CD4-positive, alpha-beta memory T cell (primary cell): ENCODE data around the gene RAD9A. TPM values are rescaled to one million over a fixed set of nuclear protein-coding genes. Genes with fewer than 3 reads are reported as not detected.
A peak's percentile ranks its signal among the peaks of the same experiment; 100 is the strongest.

Experiments used
- CTCF ChIA-PET: fragments of 350-600 bp; sonication (Branson Sonifier 250); formaldehyde crosslinking; loops from one replicate; lab custom pipeline; 2021; ENCODE audit warnings: inconsistent platforms; ENCODE audit not compliant: partially characterized antibody; lab: Charles Lee
- POLR2A ChIA-PET: fragments of 350-600 bp; sonication (Branson Sonifier 250); formaldehyde crosslinking; loops from one replicate; lab custom pipeline; 2021; ENCODE audit not compliant: partially characterized antibody; lab: Charles Lee
- DNase-seq, 5 donors: peaks; one replicate each; pipeline versions ENCODE4 v3.0.0 to v3.0.0-alpha.2; 2020 to 2022; ENCODE audit warnings: mixed read lengths in 1 of 5
- H3K27ac ChIP-seq: one replicate; pipeline ENCODE4 v1.7.0; 2013; ENCODE audit warnings: low read depth, low read length
- H3K27me3 ChIP-seq: 2 replicates; pipeline ENCODE4 v1.7.0; 2013; ENCODE audit warnings: mild to moderate bottlenecking, low read length, moderate library complexity; ENCODE audit not compliant: insufficient read depth
- H3K36me3 ChIP-seq: 2 replicates; pipeline ENCODE4 v1.7.0; 2013; ENCODE audit warnings: mild to moderate bottlenecking, low read length, moderate library complexity; ENCODE audit not compliant: insufficient read depth
- H3K4me1 ChIP-seq: 2 replicates; pipeline ENCODE4 v1.7.0; 2013; ENCODE audit warnings: mild to moderate bottlenecking, low read length, moderate library complexity; ENCODE audit not compliant: insufficient read depth
- H3K4me3 ChIP-seq, 2 donors: one replicate each; pipeline ENCODE4 v1.7.0; 2013; ENCODE audit warnings: low read length in 2 of 2, mild to moderate bottlenecking in 1 of 2
- H3K9me3 ChIP-seq, 2 donors: one replicate each; pipeline ENCODE4 v1.7.0; 2013; ENCODE audit warnings: low read length in 2 of 2, control low read depth in 1 of 2; ENCODE audit not compliant: control insufficient read depth in 1 of 2
- H3K27ac Mint-ChIP-seq, 7 donors: one replicate each; pipeline ENCODE4 v1.8.0; 2020 to 2021; ENCODE audit warnings: mixed read lengths in 7 of 7, mild to moderate bottlenecking in 6 of 7, inconsistent platforms in 3 of 7, moderate library complexity in 3 of 7
- H3K27me3 Mint-ChIP-seq, 2 donors: one replicate each; pipeline ENCODE4 v1.8.0; 2020 to 2021; ENCODE audit warnings: mixed read lengths in 2 of 2
- H3K36me3 Mint-ChIP-seq, 2 donors: one replicate each; pipeline ENCODE4 v1.8.0; 2020 to 2021; ENCODE audit warnings: mixed read lengths in 2 of 2, inconsistent platforms in 1 of 2, mild to moderate bottlenecking in 1 of 2
- H3K4me1 Mint-ChIP-seq, 4 donors: one replicate each; pipeline ENCODE4 v1.8.0; 2020 to 2021; ENCODE audit warnings: mixed read lengths in 4 of 4, mild to moderate bottlenecking in 1 of 4
- H3K4me3 Mint-ChIP-seq, 8 donors: one replicate each; pipeline ENCODE4 v1.8.0; 2020 to 2021; ENCODE audit warnings: mixed read lengths in 8 of 8, mild to moderate bottlenecking in 7 of 8, moderate library complexity in 6 of 8, inconsistent platforms in 3 of 8
- H3K9me3 Mint-ChIP-seq, 8 donors: one replicate each; pipeline ENCODE4 v1.8.0; 2020 to 2021; ENCODE audit warnings: mixed read lengths in 8 of 8, mild to moderate bottlenecking in 5 of 8, inconsistent platforms in 3 of 8, moderate library complexity in 1 of 8
- intact Hi-C: fragments of 100-400 bp; cut with micrococcal nuclease; formaldehyde crosslinking; loops from one replicate; pipeline ENCODE4 v1.15.1; 2023
- polyA plus RNA-seq, 2 donors: library from polyadenylated mRNA; unstranded; fragments of 300-500 nt; fragmentation: Illumina TruSeq; gene quantifications; one replicate each; pipeline ENCODE4 v1.2.3, GENCODE V29; 2021
- total RNA-seq, 2 experiments: library from RNA; stranded (reverse); gene quantifications; one replicate each; pipeline ENCODE4 v1.2.3, GENCODE V29; 2021

Gene RAD9A
- total and polyA plus RNA-seq, 4 experiments from 2014 or later: 6.7 to 55.9 (median 30.0) TPM

- peaks cover 0 to 5% (median 0%) of the 10 kb centered on the region in 8 donors for H3K9me3 Mint-ChIP-seq
- H3K27me3 Mint-ChIP-seq: no peaks in the 10 kb centered on the region
- H3K9me3 ChIP-seq: no peaks in the 10 kb centered on the region
- peaks cover 30% of the 10 kb centered on the region for H3K36me3 ChIP-seq
- H3K27ac ChIP-seq: peak within 1 kb of the TSS; percentile 78
- CTCF ChIA-PET: interaction anchor here (0.9 to 5.0 kb wide), 12 partner anchors 9 to 46 kb away, joined by 3 to 65 read pairs (median 6); partner anchors contain the start of genes AIP, PPP1CA, RAD9A and RPS6KB2
- peak within 1 kb of the TSS; percentile 96 to 99 (median 97) for H3K4me3 Mint-ChIP-seq
- H3K27me3 ChIP-seq: no peaks in the 10 kb centered on the region
- peaks cover 43 to 79% (median 58%) of the 10 kb centered on the region in 4 donors for H3K4me1 Mint-ChIP-seq
- peaks cover 10 to 40% of the 10 kb centered on the region in 2 donors for H3K36me3 Mint-ChIP-seq
- peak within 1 kb of the TSS; percentile 81 to 100 for H3K4me3 ChIP-seq
- intact Hi-C loops: loop anchor here (1.0 to 2.0 kb wide), 6 partner anchors 9 to 47 kb away; partner anchors contain the start of genes RPS6KB2 and TMEM134
- H3K27ac Mint-ChIP-seq: peak within 1 kb of the TSS; percentile 89 to 98 (median 96)
- DNase-seq: peak; percentile 80 to 90 (median 83)
- POLR2A ChIA-PET: interaction anchor here (0.8 to 31.8 kb wide), 31 partner anchors 9 to 1822 kb away, joined by 3 to 2262 read pairs (median 6); partner anchors contain the start of genes AIP, CABP4, CARNS1 and CDK2AP2
- peaks cover 78% of the 10 kb centered on the region for H3K4me1 ChIP-seq
Observed at GRCh38 chr11:67437082-67437808, 45.5 kb downstream of the RAD9A start, which contains the start of gene PTPRCAP. Gene PTPRCAP (minus strand): TSS chr11:67437682. CDS start chr11:67437619, 63 bp downstream.

GRCh38 chr11:67437809-67438157 lies 46.0 kb downstream of the RAD9A start:
- ChIA-PET POLR2A (interaction anchor here (0.8 to 31.8 kb wide), 25 partner anchors 9 to 1125 kb away, joined by 3 to 2262 read pairs (median 7); partner anchors contain the start of genes AIP, BBS1, CABP4 and CARNS1), CTCF (interaction anchor here (0.9 to 5.0 kb wide), 13 partner anchors 9 to 56 kb away, joined by 3 to 65 read pairs (median 6); partner anchors contain the start of genes AIP, PPP1CA, RAD9A and RPS6KB2)
- Histone ChIP-seq H3K4me3 (peak overlapping the region; percentile 81 to 100), H3K27me3 (no peaks in the 10 kb centered on the region), H3K36me3 (peaks cover 26% of the 10 kb centered on the region), H3K4me1 (peaks cover 78% of the 10 kb centered on the region), H3K27ac (peak overlapping the region; percentile 78), H3K9me3 (no peaks in the 10 kb centered on the region)
- Mint-ChIP-seq H3K4me1 (peaks cover 44 to 83% (median 57%) of the 10 kb centered on the region in 4 donors), H3K9me3 (peaks cover 0 to 4% (median 0%) of the 10 kb centered on the region in 8 donors), H3K4me3 (peak overlapping the region; percentile 96 to 99 (median 97)), H3K27ac (peak overlapping the region; percentile 88 to 98 (median 95)), H3K27me3 (no peaks in the 10 kb centered on the region), H3K36me3 (peaks cover 9 to 36% of the 10 kb centered on the region in 2 donors)
- intact Hi-C loops: loop anchor here (1.0 to 2.0 kb wide), 7 partner anchors 9 to 69 kb away; partner anchors contain the start of genes RPS6KB2 and TMEM134
- no peak for DNase-seq

GRCh38 chr11:67438158-67438902 lies 46.5 kb downstream of the RAD9A start:
- Histone ChIP-seq H3K4me1 (peaks cover 76% of the 10 kb centered on the region), H3K4me3 (peak overlapping the region; percentile 81 to 100), H3K27me3 (no peaks in the 10 kb centered on the region), H3K27ac (peak overlapping the region; percentile 78), H3K36me3 (peaks cover 22% of the 10 kb centered on the region), H3K9me3 (no peaks in the 10 kb centered on the region)
- no peaks in the 10 kb centered on the region for H3K27me3 Mint-ChIP-seq
- H3K36me3 Mint-ChIP-seq: peaks cover 9 to 36% of the 10 kb centered on the region in 2 donors
- H3K9me3 Mint-ChIP-seq: peaks cover 0 to 4% (median 0%) of the 10 kb centered on the region in 8 donors
- H3K4me3 Mint-ChIP-seq: peak overlapping the region; percentile 96 to 99 (median 97)
- peak overlapping the region; percentile 93 to 98 (median 96) for H3K27ac Mint-ChIP-seq
- DNase-seq: peak; percentile 74 to 85 (median 75)
- POLR2A ChIA-PET: interaction anchor here (0.8 to 31.8 kb wide), 25 partner anchors 10 to 1126 kb away, joined by 3 to 2262 read pairs (median 7); partner anchors contain the start of genes AIP, BBS1, CABP4 and CARNS1
- CTCF ChIA-PET: interaction anchor here (0.9 to 5.0 kb wide), 12 partner anchors 10 to 56 kb away, joined by 3 to 65 read pairs (median 6); partner anchors contain the start of genes AIP, PPP1CA, RAD9A and RPS6KB2
- intact Hi-C loops: loop anchor here (2.0 kb wide), 1 partner anchor 68 kb away; no protein-coding TSS in a partner anchor
- peaks cover 43 to 81% (median 55%) of the 10 kb centered on the region in 4 donors for H3K4me1 Mint-ChIP-seq

GRCh38 chr11:67439321-67440228 lies 47.8 kb downstream of the RAD9A start:
- Histone ChIP-seq H3K4me3 (peak overlapping the region; percentile 47 to 81), H3K27me3 (no peaks in the 10 kb centered on the region), H3K27ac (peak overlapping the region; percentile 78), H3K4me1 (peaks cover 69% of the 10 kb centered on the region), H3K36me3 (peaks cover 15% of the 10 kb centered on the region), H3K9me3 (no peaks in the 10 kb centered on the region)
- peaks cover 0 to 4% (median 0%) of the 10 kb centered on the region in 8 donors for H3K9me3 Mint-ChIP-seq
- POLR2A ChIA-PET: interaction anchor here (1.0 to 31.8 kb wide), 12 partner anchors 11 to 200 kb away, joined by 3 to 2262 read pairs (median 37); partner anchors contain the start of genes AIP, CABP4, CARNS1 and CDK2AP2
- H3K27ac Mint-ChIP-seq: peak overlapping the region; percentile 92 to 98 (median 96)
- H3K4me3 Mint-ChIP-seq: peak overlapping the region; percentile 96 to 99 (median 97)
- intact Hi-C loops: loop anchor here (2.0 kb wide), 1 partner anchor 67 kb away; no protein-coding TSS in a partner anchor
- CTCF ChIA-PET: interaction anchor here (0.8 to 5.0 kb wide), 10 partner anchors 10 to 88 kb away, joined by 3 to 65 read pairs (median 8); partner anchors contain the start of genes PPP1CA, RAD9A, RPS6KB2 and TBC1D10C
- peaks cover 9 to 29% of the 10 kb centered on the region in 2 donors for H3K36me3 Mint-ChIP-seq
- H3K4me1 Mint-ChIP-seq: peaks cover 37 to 81% (median 53%) of the 10 kb centered on the region in 4 donors
- DNase-seq: peak in 1 of 5 donors; percentile 37
- H3K27me3 Mint-ChIP-seq: no peaks in the 10 kb centered on the region

GRCh38 chr11:67440229-67441097 lies 48.7 kb downstream of the RAD9A start:
- peak overlapping the region; percentile 92 to 98 (median 96) for H3K27ac Mint-ChIP-seq
- peak overlapping the region; percentile 47 to 81 for H3K4me3 ChIP-seq

More at GRCh38 chr11:67440229-67441097, 48.7 kb downstream of the RAD9A start:
- peaks cover 69% of the 10 kb centered on the region for H3K4me1 ChIP-seq
- H3K27ac ChIP-seq: peak overlapping the region; percentile 78
- peaks cover 6 to 25% of the 10 kb centered on the region in 2 donors for H3K36me3 Mint-ChIP-seq
- peaks cover 10% of the 10 kb centered on the region for H3K36me3 ChIP-seq
- peak in 1 of 5 donors; percentile 31 for DNase-seq
- H3K27me3 Mint-ChIP-seq: no peaks in the 10 kb centered on the region
- peaks cover 42 to 84% (median 55%) of the 10 kb centered on the region in 4 donors for H3K4me1 Mint-ChIP-seq
- intact Hi-C loops: no loop called here
- H3K27me3 ChIP-seq: no peaks in the 10 kb centered on the region
- ChIA-PET CTCF (interaction anchor here (0.7 to 5.0 kb wide), 6 partner anchors 10 to 37 kb away, joined by 3 to 65 read pairs (median 4); partner anchors contain the start of genes PPP1CA, TBC1D10C and TMEM134), POLR2A (interaction anchor here (0.9 to 31.8 kb wide), 7 partner anchors 12 to 201 kb away, joined by 4 to 2262 read pairs (median 279); partner anchors contain the start of genes AIP, CABP4, CARNS1 and CDK2AP2)
- H3K4me3 Mint-ChIP-seq: peak overlapping the region; percentile 96 to 99 (median 97)
- no peaks in the 10 kb centered on the region for H3K9me3 ChIP-seq
- H3K9me3 Mint-ChIP-seq: peaks cover 0 to under 1% (median 0%) of the 10 kb centered on the region in 8 donors
